SH-SY5Y (cell line): Measurements from ENCODE around the gene MYBL2.

Experiments
- GATA2 ChIP-seq: IDR thresholded peaks from 2 replicates; pipeline ENCODE4 v1.6.1; 2011; ENCODE audit warnings: mild to moderate bottlenecking, low read depth, low read length
- GATA3 ChIP-seq: IDR thresholded peaks from 2 replicates; pipeline ENCODE4 v1.6.1; 2011; ENCODE audit warnings: low read depth, mild to moderate bottlenecking, low read length, moderate library complexity

- TF ChIP-seq GATA3 (no peak), GATA2 (no peak)
Measured at GRCh38 chr20:43653966-43654365, 12.9 kb upstream of the MYBL2 start.
